HG02798 (cell line): Measurements from ENCODE around the gene ANO2.
"Not testable (repeated sequence)": the region's sequence is repeated elsewhere in the genome, so short reads cannot be mapped to it uniquely, and the experiment has no call there.

ENCODE experiments used
- ATAC-seq: cut with Tn5 transposase; IDR thresholded peaks from one replicate; pipeline ENCODE4 v1.9.1; 2021; ENCODE audit warnings: mild to moderate bottlenecking; ENCODE audit not compliant: unreplicated experiment, poor library complexity

The ANO2 gene

DNA sequence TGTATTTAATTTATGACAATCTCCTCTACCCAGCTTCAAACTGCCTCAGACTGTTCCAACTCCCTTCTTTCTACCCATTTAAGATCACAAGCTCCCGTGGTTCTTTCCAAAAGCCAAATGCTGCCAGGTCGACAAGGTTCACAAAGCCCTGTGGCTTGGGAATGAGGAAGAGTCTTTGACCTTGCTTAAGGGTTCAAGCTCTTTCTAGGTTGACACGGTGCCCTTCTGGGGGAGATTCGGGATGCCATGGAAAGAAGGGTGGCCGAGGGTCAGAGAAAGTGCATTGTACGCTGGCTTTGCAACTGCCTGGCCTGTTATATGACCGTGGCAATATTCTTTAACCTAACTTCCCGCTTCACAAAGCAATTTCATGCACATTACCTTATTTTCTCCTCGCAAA, 239.3 kb downstream of the ANO2 start:
- no peak for ATAC-seq

DNA sequence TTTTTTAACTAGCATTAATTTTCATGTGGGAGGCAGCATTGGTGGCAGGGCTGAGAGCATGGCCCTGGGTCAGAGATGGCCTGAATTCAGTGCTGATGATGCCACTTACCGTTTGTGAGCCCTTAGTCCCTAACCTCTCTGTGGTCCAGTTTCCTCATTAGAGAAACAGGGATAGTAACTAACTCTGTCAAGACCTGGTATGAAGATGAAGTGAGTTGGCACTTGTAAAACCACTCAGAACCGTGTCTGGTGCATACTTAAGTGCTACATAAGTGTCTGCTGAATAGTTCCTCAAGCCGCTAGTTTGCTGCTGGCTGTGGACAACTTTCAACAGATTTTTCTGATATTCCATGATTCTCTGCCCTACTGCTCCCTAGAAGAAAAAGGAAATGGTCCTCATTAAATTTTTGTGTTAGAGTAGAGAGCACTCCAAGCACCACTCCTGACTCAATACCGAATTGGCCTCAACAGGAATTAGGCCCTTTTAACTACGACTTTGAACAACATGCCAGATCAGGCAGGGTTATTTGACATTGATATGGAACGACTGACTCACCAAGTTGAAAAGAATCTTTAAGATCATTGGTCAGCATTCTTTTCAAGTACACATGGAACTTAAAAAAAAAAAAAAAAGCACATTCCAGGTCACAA, 250.2 kb downstream of the ANO2 start:
- no peak for ATAC-seq

DNA sequence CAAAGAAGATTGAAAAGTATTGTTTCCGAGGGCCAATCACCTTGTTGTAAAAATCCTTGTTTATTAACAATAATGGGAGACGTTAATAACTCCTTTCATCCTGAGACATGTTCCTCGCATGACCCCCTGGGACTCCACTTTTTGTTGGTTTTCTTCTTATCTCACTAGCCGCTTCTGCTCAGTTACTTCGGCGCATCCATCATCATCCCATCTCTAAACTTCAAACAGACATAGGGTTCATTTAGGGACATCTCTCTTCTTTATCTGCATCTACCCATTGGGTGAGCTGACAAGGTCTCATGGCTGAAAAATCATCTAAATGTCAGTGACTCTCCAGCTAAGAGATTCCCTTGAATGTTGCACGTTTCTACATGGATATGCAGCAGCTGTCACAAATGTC, 252.2 kb downstream of the ANO2 start:
- ATAC-seq: no peak

DNA sequence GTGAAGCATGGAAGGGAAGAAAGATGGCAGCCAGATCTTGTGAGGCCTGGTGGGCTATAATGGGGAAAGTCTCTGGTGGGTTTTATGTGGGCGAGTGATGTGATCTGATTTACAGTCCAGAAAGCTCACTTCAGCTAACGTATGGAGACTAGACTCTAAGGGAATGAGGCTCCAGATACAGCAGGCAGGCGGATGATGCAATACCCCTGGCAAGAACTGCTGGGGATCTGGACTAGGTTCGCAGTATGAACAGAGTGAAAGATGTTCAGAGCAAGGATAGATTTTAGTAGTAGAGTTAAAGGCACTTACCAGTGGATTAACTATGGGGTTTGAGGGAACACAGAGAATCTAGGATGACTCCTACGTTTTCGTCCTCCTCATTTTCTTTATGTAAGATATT, 253.1 kb downstream of the ANO2 start:
- no peak for ATAC-seq

DNA sequence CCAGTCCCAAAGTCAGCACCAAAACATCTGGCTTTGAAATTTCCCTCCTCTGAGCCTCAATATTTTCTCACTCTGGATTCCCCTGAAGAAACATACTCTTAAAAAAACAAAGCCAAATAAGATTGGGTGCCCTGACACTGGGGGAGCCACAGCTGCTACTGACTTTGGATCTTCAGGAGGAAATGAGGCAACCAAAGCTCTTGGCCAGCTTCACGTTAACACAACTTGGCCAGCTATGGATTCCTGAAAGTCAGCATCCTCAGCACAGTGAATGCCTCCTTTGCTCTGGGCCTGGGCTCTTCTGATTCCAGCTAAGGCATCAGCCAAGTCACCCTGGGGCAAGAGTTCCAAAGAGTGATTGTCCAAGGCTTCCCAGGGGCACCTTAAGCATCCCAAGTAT, 254.8 kb downstream of the ANO2 start:
- no peak for ATAC-seq

DNA sequence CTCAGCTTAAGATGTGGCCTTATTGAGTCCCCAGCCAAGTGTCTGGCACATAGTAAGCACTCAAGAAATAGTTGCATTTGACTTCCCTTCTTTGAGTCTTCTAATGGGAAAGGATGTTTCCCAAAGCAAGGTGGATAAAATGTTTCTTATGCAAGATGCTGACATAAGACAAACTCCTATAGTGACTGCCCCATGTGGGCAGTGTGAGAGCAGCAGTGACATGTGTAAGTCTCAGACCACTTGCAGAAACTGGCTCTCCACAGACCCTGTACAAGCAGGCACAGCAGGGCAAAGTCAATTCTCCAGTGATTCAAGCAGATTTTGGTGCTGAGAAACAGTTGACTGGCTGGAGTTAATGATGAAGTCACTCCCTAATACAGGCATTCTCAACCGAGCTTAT, 255.3 kb downstream of the ANO2 start:
- ATAC-seq: no peak

DNA sequence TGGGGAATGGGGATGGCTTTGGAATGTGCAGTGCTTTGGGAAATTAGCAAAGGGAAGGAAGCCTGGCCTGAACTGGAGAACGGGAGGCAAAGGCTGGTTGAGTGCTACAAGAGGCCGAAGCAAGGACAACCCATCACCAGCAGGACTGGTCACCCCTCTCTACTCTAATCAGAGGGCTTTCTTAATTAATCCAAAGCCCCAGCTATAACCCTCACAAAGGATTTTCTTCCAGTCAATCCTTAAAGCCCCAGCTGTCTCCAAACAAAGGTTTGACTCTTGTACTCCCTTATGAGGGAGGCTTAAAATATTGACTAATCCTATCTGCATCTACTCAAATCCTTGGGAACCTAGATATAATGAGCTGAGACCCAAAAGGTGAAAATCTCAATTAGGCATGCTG, 256.8 kb downstream of the ANO2 start:
- no peak for ATAC-seq

DNA sequence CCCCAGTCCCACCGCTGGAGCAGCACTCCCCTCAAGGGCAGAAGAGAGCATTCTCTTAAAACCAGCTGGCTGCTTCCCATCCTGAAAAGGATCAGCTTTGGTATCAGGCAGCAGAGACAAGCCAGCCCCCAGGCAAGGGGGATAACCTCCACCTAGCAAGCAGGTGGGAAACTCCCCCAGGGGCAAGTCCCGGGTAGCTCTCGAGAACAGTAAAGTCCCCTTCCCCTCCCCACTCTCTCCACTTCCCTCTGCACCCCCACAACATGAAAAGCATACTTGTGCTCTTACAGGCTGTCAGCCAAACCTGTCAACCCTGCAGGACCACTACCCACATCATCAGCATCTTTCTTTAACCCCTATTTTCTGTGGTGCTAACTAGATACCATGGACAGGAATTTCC, 259.1 kb downstream of the ANO2 start:
- ATAC-seq: no peak

DNA sequence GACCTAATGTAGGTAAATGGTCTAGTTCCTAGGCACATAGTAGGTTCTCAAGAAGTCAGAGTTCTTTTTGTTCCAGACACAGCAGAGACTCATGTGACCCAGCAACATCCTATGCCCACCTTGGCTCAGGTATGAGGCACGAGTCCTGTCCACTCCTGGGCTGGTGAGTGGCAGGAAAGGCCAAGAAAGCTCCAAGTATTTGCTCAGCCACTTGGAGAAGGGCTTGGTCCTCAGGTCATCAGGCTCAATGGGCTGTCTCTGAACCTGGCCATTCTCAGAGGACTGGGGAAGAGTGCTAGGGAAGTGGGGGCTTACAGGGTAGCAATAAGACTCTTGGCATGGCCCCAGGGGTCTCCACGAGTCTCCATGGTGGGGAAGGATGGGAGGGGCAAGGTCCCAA, 260.1 kb downstream of the ANO2 start:
- ATAC-seq: no peak

DNA sequence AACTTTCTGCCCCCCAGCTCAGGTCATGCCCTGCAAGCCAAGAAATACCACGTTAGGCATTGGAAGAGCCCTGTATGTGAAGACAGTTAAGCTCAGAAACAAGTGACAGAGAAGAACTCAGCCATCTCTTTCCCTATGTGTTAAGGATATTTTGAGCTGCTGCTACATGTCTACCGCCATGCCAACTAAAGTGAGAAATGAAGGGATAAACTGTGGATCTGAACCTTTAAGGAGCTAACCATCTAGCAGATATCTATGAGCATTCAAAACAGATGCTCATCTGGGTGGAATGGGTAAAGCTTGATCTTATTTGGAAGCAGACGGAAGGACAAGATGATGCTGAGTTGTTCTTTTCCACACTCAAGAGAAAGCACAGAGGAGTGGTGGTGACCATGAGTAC, 262.5 kb downstream of the ANO2 start:
- ATAC-seq: no peak

DNA sequence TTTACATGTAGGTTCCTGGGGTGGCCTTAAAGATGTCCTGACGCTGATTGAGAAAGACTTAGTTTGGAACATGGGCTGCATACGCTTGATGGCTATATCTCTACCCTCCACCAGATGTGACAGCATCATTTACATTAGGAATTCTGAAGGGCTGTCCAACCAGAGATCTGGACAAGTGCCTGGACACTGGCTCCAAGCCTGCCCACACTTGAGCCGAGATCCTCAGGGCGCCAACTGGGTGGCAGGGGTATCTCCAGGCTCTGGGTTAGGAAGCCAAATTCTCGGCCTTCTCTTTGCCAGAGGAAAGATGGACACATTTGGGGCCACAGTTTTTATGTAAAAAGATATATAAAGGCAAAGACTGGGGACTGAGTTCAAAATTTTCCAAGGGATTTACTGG, 266.9 kb downstream of the ANO2 start:
- ATAC-seq: no peak

DNA sequence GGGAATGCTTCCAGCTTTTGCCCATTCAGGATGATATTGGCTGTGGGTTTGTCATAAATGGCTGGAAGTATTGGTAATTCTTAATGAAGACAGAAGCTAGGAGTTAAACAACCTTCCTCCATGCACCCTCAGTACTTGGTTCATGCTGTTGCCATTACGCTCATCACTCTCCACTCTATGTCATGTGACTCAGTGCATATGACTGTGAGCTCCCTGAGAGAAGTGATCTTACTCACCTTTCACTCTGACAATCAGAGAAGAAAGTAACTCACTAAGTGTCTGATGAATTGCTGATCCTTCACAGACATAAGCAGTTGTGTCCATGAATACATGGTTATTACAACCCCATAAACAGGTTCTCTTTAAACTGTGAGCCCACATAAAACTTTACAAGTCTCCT, 275.4 kb downstream of the ANO2 start:
- ATAC-seq: not testable (repeated sequence)

DNA sequence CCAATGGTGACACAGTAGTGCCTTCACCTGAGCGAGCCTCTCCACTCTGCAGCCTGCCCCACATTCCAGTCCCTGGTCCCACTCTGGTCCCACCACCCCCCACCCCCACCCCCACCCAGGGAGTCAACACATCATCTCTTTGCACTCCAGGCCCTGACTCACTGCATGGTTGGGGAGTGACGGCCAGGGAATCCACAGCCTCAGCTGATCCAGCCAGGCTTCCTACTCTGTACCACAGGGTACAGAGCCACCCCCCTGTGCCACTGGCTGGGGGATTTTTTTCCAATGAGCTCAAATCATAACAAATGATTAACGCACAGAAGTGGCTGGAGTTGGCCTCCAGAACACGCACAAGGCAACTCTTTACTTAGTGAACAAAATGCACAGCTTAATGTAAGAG, 279.4 kb downstream of the ANO2 start:
- ATAC-seq: no peak

DNA sequence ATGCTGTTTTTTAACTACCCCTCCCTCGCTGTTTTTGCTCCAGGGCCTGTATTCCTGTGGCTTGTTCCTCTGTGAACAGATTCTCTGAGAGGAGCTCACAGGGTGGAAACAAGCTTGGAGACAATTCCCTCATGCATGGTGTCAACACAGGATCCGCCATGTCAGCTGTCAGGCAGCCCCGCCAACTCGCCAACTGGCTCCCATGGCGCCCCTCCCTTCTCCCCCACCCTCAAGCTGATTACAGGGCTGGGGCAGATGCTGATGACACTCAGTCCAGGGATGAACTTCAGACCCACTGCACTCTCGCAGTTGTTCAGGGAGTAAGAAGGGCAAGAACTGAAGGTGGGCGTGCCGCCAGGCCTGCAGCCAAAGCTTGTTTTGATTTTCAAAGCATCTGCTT, 283.2 kb downstream of the ANO2 start:
- ATAC-seq: no peak

DNA sequence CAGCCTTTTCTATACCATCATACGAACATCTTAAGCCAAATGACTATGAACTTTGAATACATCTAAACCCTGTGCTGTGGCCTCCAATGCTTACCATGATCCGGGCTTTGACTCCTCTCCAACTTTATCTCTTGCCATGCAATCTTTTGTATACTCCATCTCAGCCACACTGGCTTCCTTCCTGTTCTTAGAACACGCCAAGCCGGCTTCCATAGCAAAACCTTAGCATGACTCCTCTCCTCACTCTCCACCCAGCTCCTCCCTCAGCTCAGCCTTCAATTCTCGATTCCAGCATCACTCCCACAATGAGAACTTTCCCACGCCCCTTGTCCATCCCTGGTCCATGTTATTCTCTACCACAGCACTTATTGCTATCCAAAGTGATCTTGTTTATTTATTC, 284.8 kb downstream of the ANO2 start:
- ATAC-seq: no peak

DNA sequence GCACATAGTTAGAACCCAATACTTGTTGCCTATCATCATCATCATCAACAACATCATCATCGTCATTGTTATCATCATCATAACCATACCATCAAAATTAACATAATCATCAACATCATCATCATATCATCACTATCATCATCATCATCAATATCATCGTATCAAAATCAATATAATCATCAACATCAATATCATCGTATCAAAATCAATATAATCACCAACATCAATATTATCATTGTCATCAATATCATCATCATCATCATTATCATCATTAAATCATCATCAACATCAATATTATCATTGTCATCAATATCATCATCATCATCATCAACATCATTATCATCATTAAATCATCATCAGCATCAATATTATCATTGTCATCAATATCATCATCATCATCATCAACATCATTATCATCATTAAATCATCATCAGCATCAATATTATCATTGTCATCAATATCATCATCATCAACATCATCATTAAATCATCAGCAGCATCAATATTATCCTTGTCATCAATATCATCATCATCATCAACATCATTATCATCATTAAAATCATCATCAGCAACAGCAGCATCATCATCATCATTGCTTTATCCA, 286.6 kb downstream of the ANO2 start:
- not testable (repeated sequence) for ATAC-seq

DNA sequence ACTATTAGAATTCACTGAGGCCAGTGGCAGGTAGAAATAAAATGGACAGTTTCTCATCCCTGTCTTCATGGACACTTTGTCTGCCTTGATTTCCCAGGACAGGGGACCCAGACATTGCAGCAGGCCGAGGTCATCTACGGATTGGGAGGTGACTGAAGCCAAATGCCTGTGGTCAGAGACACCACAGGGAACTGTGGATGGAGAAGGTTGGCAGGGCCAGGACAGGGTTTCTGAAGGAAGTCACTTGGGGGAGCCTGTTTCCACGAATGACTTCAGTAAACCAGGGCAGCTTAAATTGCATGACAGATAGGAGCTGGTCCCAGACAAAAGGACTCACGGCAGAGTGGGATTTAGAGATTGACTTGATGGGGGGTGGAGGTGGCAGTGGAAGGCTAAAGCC, 288.2 kb downstream of the ANO2 start:
- ATAC-seq: no peak

DNA sequence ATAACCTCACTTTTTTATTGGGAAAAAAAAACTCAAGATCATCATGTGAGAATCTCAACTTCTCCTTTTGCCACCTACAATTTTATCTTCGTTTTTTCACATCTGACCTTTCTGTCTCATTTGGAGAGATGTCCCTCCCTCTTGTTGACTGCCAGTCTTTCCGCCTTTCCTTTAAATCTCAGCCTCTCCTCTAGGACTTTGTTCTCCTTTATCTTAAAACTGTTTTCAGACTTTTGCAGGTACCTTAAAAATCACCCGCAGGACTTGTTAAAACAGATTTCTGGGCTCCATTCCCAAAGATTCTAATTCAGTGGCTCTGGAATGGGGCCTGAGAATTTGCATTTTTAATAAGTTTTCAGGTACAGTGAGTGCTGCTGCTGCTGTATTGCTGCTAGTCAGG, 289.9 kb downstream of the ANO2 start:
- ATAC-seq: no peak

DNA sequence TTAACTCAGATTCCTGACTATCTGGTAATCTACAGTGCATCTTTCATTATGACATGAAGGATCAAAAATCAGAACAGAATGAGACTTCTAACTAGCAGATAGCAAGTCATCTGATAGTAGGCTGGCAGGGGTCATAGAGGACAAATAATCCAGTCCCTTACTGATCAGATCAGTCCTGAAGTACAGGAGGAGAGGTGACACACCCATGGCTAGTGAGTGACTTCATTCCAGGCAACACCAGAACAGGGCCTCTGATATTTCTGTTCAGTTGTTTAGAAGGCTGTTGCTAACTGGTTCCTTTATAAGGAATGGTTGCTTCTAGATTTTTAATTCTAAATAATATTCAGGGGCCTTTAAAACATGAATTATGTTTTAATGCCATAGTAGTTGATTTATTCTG, 291.0 kb downstream of the ANO2 start:
- no peak for ATAC-seq

DNA sequence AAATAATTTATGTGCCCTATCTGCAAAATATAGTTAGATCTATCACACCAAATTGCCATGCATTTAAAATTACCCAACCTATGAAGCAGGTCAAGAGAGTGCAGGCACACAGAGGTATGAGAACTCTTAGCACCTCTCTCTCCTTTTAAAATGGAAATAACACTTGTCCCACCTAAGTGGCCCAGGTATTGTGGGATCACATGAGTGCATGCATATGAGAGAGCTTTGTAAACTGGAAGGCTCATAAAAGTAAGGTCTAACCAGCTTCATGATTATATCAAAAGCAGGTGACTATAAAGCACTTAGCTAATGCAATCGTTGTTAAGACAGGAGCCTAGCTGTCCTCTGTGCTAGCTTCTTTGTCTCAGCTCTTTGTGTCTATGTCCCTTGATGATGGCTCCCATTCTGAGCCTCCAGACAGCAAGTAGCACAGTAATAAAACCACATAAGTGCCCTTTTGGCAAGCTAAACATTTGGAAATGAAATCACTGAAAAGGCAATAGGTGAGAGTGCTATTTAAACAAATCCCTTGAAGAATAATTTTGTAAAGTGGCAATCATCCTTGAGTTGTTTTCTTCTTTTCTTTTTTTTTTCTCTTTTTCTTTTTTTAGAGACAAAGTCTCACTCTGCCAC, 294.1 kb downstream of the ANO2 start:
- no peak for ATAC-seq

DNA sequence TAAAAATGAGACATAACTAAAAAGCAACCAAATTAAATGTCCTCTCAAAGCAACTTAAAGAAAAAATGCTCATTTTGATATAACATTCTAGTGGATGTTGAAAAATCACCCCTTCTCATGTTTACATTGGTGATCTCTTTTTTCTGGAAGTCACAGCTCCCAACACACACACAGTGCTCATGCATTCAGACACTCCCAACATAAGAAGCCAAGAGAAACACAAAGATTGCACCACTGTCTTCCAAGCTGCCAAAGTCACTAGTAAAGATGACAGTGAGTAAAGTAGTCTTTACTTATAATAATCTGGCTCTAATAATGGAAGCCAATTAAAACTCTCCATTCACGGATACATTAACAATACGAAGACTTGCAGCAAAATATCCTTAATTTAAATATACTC, 294.8 kb downstream of the ANO2 start:
- ATAC-seq: no peak

DNA sequence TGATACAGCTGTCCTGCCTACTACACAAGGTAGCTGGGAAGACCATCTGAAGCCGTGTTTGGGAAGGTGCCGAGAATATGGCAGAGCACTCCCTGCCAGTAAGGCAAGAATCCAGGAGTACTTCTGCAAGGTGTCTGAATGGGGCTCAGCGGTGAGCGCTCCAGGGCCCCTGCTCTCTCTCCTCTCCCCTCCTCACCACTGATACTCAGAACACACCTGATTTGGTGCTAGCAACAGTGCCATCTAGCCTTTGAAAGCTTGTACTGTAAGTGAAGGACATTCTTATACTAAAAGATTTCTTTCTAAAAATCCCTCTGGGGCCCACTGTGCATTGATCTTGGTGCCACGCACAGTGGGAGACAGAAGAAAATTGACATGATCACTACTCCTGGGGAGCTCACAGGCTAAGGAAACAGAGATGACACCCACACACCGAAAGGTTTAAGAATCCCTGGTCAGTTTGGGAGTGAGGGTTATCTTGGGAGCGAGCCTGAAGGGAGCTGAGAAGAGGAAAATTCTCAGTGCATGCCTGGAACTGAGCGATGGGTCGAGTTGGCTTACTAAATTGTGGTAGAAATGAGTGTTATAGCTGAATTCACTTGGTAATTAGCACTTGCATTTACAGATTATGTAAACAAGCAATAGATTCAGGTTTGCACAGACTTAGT, 296.2 kb downstream of the ANO2 start:
- no peak for ATAC-seq
